ENCODE measurements around the gene ELOVL1.

DNA sequence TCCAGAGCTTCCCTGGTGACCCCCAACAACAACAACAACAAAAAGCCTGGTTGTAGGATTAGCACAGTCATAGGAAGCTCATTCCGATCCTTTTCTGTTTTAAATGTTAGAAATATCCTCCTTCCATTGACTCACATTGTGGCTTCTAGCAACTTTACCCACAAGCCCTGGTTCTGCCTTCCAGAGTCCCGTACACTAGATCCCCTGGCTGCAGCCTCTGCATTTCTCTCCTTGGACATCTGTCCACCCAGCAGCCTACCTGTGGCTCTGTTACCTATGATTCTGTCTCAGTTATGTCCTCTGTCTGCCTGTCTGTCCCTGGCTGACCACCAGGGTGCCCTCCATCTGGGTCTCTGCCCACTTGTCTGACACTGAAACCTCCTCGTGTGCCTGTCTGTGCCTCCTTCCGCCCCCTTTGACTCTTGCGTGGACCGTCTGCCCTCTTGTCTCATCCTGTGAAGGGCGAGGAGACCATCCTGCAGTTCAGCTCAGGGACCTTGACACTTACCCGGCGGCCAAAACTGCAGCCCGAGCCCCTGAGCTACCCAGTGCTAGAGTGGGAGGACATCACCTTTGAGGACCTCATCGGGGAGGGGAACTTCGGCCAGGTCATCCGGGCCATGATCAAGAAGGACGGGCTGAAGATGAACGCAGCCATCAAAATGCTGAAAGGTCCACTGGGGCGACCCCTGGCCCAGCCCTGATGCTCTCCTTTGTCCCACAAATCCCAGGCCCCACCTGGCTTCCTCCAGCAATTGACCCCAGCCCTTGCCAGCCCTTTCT, 50.9 kb downstream of the ELOVL1 start:
- no peak for TF ChIP-seq ZNF24 (IDR thresholded peaks at IDR 0.05)
- TF ChIP-seq KAT8 (CRISPR knock-in tag; IDR thresholded peaks at IDR 0.05), result no peak
- no peak for TF ChIP-seq MTA3 (CRISPR knock-in tag; IDR thresholded peaks at IDR 0.05)
- no peak for TF ChIP-seq USF2 (IDR thresholded peaks at IDR 0.05; ENCODE audit: low read depth, low read length)
- no peak for TF ChIP-seq USF2 (CRISPR knock-in tag; IDR thresholded peaks at IDR 0.05; ENCODE audit: borderline replicate concordance)
- TF ChIP-seq ZNF143 (CRISPR knock-in tag; IDR thresholded peaks at IDR 0.05), result no peak
- TF ChIP-seq FOXM1 (CRISPR knock-in tag; IDR thresholded peaks at IDR 0.05), result no peak
- no peak for TF ChIP-seq STAG1 (CRISPR knock-in tag; IDR thresholded peaks at IDR 0.05)
- no peak for TF ChIP-seq PAXIP1 (CRISPR knock-in tag; conservative IDR thresholded peaks at IDR 0.05)
- TF ChIP-seq, protein P1, sequence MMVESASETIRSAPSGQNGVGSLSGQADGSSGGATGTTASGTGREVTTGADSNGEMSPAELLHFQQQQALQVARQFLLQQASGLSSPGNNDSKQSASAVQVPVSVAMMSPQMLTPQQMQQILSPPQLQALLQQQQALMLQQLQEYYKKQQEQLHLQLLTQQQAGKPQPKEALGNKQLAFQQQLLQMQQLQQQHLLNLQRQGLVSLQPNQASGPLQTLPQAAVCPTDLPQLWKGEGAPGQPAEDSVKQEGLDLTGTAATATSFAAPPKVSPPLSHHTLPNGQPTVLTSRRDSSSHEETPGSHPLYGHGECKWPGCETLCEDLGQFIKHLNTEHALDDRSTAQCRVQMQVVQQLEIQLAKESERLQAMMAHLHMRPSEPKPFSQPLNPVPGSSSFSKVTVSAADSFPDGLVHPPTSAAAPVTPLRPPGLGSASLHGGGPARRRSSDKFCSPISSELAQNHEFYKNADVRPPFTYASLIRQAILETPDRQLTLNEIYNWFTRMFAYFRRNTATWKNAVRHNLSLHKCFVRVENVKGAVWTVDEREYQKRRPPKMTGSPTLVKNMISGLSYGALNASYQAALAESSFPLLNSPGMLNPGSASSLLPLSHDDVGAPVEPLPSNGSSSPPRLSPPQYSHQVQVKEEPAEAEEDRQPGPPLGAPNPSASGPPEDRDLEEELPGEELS (CRISPR knock-in tag; IDR thresholded peaks at IDR 0.05), result no peak
- TF ChIP-seq EZH2 (conservative IDR thresholded peaks at IDR 0.05; ENCODE audit: low read depth, low read length), result no peak
- no peak for TF ChIP-seq GABPA (IDR thresholded peaks at IDR 0.05; ENCODE audit: low read depth, low read length)
- no peak for TF ChIP-seq GABPA (CRISPR knock-in tag; IDR thresholded peaks at IDR 0.05; ENCODE audit: low read depth)
- TF ChIP-seq KLF15 (CRISPR knock-in tag; IDR thresholded peaks at IDR 0.05; ENCODE audit: borderline replicate concordance), result no peak
- no peak for TF ChIP-seq ZNF160 (CRISPR knock-in tag; IDR thresholded peaks at IDR 0.05)
